Endothelial cell of umbilical vein (primary cell): Measurements from ENCODE around the gene ADI1. TPM values are rescaled to one million over a fixed set of nuclear protein-coding genes. Genes with fewer than 3 reads are reported as not detected.

ENCODE experiments used
- BruUV-seq: library from RNA; stranded (reverse); fragments of 400-500 nt; replicated peaks from 2 replicates; lab custom pipeline; 2021; lab: Mats Ljungman, UMichigan
- CTCF ChIA-PET: fragments of 300-600, 350-600 bp; sonication (Branson Sonifier 250); formaldehyde crosslinking; loops from one replicate; lab custom pipeline; 2021; ENCODE audit warnings: antibody characterized with exemption, inconsistent platforms; lab: Charles Lee
- POLR2A ChIA-PET: fragments of 300-600, 350-600 bp; sonication (Branson Sonifier 250); formaldehyde crosslinking; loops from one replicate; lab custom pipeline; 2021; ENCODE audit warnings: antibody characterized with exemption, inconsistent platforms; lab: Charles Lee
- DNase-seq: peaks from one replicate; pipeline ENCODE4 v3.0.0-alpha.2; 2011; ENCODE audit warnings: low read depth, low spot score
- FAIRE-seq: peaks from 2 replicates; lab custom pipeline; 2011; peaks lifted over from hg19 to GRCh38; lab: Jason Lieb, UNC
- H2AFZ ChIP-seq: 2 replicates; pipeline ENCODE4 v1.6.0; 2012; ENCODE audit warnings: low read depth, low read length, control low read depth, inconsistent platforms
- H3K27ac ChIP-seq: 2 replicates; pipeline ENCODE4 v1.5.1; 2011; ENCODE audit warnings: low read depth, mild to moderate bottlenecking, control low read depth, low read length, moderate library complexity; ENCODE audit not compliant: insufficient read depth
- H3K27me3 ChIP-seq, 2 experiments: 2 replicates each; pipeline versions ENCODE4 v1.6.0 to v1.6.1; 2011; ENCODE audit warnings: low read length in 2 of 2, mixed read lengths in 1 of 2; ENCODE audit not compliant: control insufficient read depth in 2 of 2, insufficient read depth in 2 of 2
- H3K36me3 ChIP-seq, 2 experiments: 2 replicates in 1 of 2; 3 replicates in 1 of 2; pipeline ENCODE4 v1.5.1; 2011; ENCODE audit warnings: low read length in 2 of 2, mild to moderate bottlenecking in 1 of 2, moderate library complexity in 1 of 2; ENCODE audit not compliant: control insufficient read depth in 2 of 2, insufficient read depth in 2 of 2; ENCODE audit errors: extremely low read depth in 1 of 2
- H3K4me1 ChIP-seq: 3 replicates; pipeline ENCODE4 v1.5.1; 2011; ENCODE audit warnings: mild to moderate bottlenecking, low read length; ENCODE audit not compliant: control insufficient read depth, insufficient read depth; ENCODE audit errors: extremely low read depth
- H3K4me2 ChIP-seq: 2 replicates; pipeline ENCODE4 v1.6.1; 2011; ENCODE audit warnings: low read length, control low read depth, mixed read lengths; ENCODE audit not compliant: insufficient read depth
- H3K4me3 ChIP-seq, 3 experiments: fragments of 200-600 bp in 1 of 3; sonication (generic), shearing (Covaris generic) in 1 of 3; replicated peaks in 1 of 3; 2 replicates each; pipeline ENCODE4 v1.5.1; 2011 to 2016; ENCODE audit warnings: control low read depth in 3 of 3, low read length in 3 of 3, mild to moderate bottlenecking in 2 of 3, inconsistent platforms in 1 of 3, low read depth in 1 of 3, moderate library complexity in 1 of 3; ENCODE audit not compliant: insufficient read depth in 1 of 3
- H3K79me2 ChIP-seq: 2 replicates; pipeline ENCODE4 v1.6.0; 2012; ENCODE audit warnings: low read length, inconsistent platforms; ENCODE audit not compliant: control insufficient read depth, insufficient read depth
- H3K9ac ChIP-seq: replicated peaks from 2 replicates; pipeline ENCODE3; 2011; ENCODE audit warnings: low read length, control low read depth; ENCODE audit not compliant: insufficient read depth; ENCODE audit errors: extremely low read depth
- H3K9me1 ChIP-seq: replicated peaks from 3 replicates; pipeline ENCODE4 v1.6.0; 2011; ENCODE audit warnings: mild to moderate bottlenecking, low read length; ENCODE audit not compliant: control insufficient read depth, insufficient read depth; ENCODE audit errors: extremely low read depth
- H3K9me3 ChIP-seq: replicated peaks from 2 replicates; pipeline ENCODE4 v1.5.1; 2012; ENCODE audit warnings: low read length, inconsistent platforms; ENCODE audit not compliant: control insufficient read depth, insufficient read depth
- H4K20me1 ChIP-seq: replicated peaks from 2 replicates; pipeline ENCODE3; 2011; ENCODE audit warnings: mild to moderate bottlenecking, low read length; ENCODE audit not compliant: control insufficient read depth, insufficient read depth; ENCODE audit errors: extremely low read depth
- EZH2 ChIP-seq: IDR thresholded peaks from 2 replicates; pipeline ENCODE4 v1.6.1; 2012; ENCODE audit warnings: borderline replicate concordance, low read depth, mild to moderate bottlenecking, moderate library complexity, low read length, inconsistent platforms; ENCODE audit not compliant: severe bottlenecking
- FOS ChIP-seq: IDR thresholded peaks from 2 replicates; pipeline ENCODE4 v1.6.1; 2011; ENCODE audit warnings: mild to moderate bottlenecking, low read length, moderate library complexity, borderline replicate concordance; ENCODE audit not compliant: insufficient read depth
- GATA2 ChIP-seq: IDR thresholded peaks from 2 replicates; pipeline ENCODE4 v1.7.0; 2011; ENCODE audit warnings: low read depth, mild to moderate bottlenecking, moderate library complexity, mixed read lengths, low read length; ENCODE audit not compliant: insufficient read length, insufficient read depth
- JUN ChIP-seq: IDR thresholded peaks from 2 replicates; pipeline ENCODE4 v1.6.1; 2011; ENCODE audit warnings: borderline replicate concordance, low read depth; ENCODE audit not compliant: insufficient read length, insufficient read depth
- MYC ChIP-seq: IDR thresholded peaks from one replicate; pipeline ENCODE4 v1.6.1; 2011; ENCODE audit warnings: mild to moderate bottlenecking, low read depth, low read length
- POLR2A ChIP-seq: IDR thresholded peaks from 2 replicates; pipeline ENCODE4 v1.6.1; 2012; ENCODE audit warnings: low read depth, mild to moderate bottlenecking, control low read depth, low read length
- POLR2AphosphoS5 ChIP-seq: IDR thresholded peaks from 2 replicates; pipeline ENCODE4 v1.6.1; 2012; ENCODE audit warnings: low read depth, mild to moderate bottlenecking, control low read depth, low read length, moderate library complexity; ENCODE audit not compliant: insufficient read depth
- dilution Hi-C: fragments of 300-500 bp; cut with MboI; formaldehyde crosslinking; loops from one replicate; pipeline ENCODE4 v1.15.0; 2019; ENCODE audit warnings: low sequenced_read_pairs; ENCODE audit not compliant: extremely low pct_ligation_motif_present
- intact Hi-C: fragments of 100-400 bp; cut with micrococcal nuclease; formaldehyde crosslinking; loops from one replicate; pipeline ENCODE4 v1.10.0; 2022
- polyA plus RNA-seq, 4 experiments: library from polyadenylated mRNA; depleted of rRNA in 3 of 4; stranded (reverse) in 3 of 4; unstranded in 1 of 4; fragments of >200 nt; gene quantifications; 2 replicates each; pipeline versions ENCODE4 v1.2.1 to v1.2.3, GENCODE V29; 2011 to 2012; ENCODE audit warnings: missing spikeins in 1 of 4
- total RNA-seq: library from RNA; stranded (reverse); gene quantifications from 2 replicates; pipeline ENCODE4 v1.2.3, GENCODE V29; 2021
- TF ChIP-seq, protein P1 (sequence below), 2 donors: IDR thresholded peaks; 1 replicate in 1 of 2; 2 replicates in 1 of 2; pipeline ENCODE4 v1.5.1; 2011; ENCODE audit warnings: low read length in 2 of 2, mild to moderate bottlenecking in 2 of 2, moderate library complexity in 2 of 2, control low read depth in 1 of 2, inconsistent platforms in 1 of 2, low read depth in 1 of 2; ENCODE audit not compliant: insufficient read depth in 1 of 2; ENCODE audit errors: extremely low read depth in 1 of 2
- TF ChIP-seq, protein P2 (sequence below): IDR thresholded peaks from 2 replicates; pipeline ENCODE4 v1.6.1; 2011; ENCODE audit not compliant: insufficient read depth, insufficient read length

Gene ADI1
- total and polyA plus RNA-seq, 2 donors (not counting 3 experiments of a cell fraction or from before 2014, with no cell fraction given), result 38.6 to 49.7 TPM

DNA sequence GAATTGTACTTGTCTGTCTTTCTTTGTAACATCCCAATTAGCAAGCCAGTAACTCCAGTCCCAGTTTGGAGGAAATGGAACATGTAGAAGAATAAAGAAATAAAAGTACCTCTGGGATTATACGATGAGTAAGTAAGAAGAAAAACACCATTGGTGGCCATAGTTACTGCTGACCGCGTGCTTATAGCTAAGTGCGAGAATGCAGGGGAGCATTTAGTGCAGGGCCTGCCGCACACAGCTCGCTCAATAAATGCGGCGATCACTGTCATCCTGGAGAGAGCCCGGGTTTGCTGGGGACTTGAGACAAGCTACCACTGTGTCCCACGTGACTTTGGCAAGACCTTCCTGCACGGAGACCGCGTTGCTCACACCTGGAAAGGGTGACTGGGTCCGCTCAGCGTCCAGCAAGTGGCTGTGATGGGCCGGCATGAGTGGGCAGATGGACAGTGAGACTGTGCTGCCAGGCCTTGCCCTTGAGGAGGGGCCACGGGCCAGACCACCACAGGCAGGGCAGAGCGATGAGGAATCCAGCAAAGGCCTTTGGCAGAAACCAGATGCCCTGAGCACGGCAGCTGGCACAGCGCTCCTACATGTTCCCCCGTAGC lies 54.8 kb downstream of the ADI1 start:
- Histone ChIP-seq H3K27ac (no peak overlapping the region), H3K9me3 (no peaks in the 10 kb centered on the region), H2AFZ (no peak overlapping the region), H3K36me3 (peaks cover 0 to 19% of the 10 kb centered on the region in 2 experiments), H3K79me2 (no peaks in the 10 kb centered on the region), H3K27me3 (no peaks in the 10 kb centered on the region), H3K9ac (no peak overlapping the region), H3K9me1 (no peaks in the 10 kb centered on the region), H3K4me3 (no peak overlapping the region), H3K4me2 (no peak overlapping the region), H3K4me1 (no peaks in the 10 kb centered on the region), H4K20me1 (no peaks in the 10 kb centered on the region)
- intact Hi-C loops (loop anchor here (5.0 kb wide), 1 partner anchor 87 kb away; the partner anchor contains the start of genes EIPR1 and TRAPPC12), dilution Hi-C loops (no loop called here)
- FAIRE-seq, result no peak
- BruUV-seq, result no TSS peak
- DNase-seq, result no peak
- TF ChIP-seq FOS (no peak), GATA2 (no peak), JUN (no peak), MYC (no peak), EZH2 (no peak), POLR2A (no peak), POLR2AphosphoS5 (no peak)
- TF ChIP-seq, protein P1, sequence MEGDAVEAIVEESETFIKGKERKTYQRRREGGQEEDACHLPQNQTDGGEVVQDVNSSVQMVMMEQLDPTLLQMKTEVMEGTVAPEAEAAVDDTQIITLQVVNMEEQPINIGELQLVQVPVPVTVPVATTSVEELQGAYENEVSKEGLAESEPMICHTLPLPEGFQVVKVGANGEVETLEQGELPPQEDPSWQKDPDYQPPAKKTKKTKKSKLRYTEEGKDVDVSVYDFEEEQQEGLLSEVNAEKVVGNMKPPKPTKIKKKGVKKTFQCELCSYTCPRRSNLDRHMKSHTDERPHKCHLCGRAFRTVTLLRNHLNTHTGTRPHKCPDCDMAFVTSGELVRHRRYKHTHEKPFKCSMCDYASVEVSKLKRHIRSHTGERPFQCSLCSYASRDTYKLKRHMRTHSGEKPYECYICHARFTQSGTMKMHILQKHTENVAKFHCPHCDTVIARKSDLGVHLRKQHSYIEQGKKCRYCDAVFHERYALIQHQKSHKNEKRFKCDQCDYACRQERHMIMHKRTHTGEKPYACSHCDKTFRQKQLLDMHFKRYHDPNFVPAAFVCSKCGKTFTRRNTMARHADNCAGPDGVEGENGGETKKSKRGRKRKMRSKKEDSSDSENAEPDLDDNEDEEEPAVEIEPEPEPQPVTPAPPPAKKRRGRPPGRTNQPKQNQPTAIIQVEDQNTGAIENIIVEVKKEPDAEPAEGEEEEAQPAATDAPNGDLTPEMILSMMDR (IDR thresholded peaks at IDR 0.05; ENCODE audit: extremely low read depth in 1 of 2, insufficient read depth in 1 of 2, low read depth in 1 of 2, low read length in 2 of 2), result no peak
- TF ChIP-seq, protein P2, sequence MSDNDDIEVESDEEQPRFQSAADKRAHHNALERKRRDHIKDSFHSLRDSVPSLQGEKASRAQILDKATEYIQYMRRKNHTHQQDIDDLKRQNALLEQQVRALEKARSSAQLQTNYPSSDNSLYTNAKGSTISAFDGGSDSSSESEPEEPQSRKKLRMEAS, result no peak
- ChIA-PET POLR2A (no interaction called here), CTCF (interaction anchor here (0.8 to 1.6 kb wide), 4 partner anchors 12 to 41 kb away, joined by 3 to 7 read pairs (median 3); no protein-coding TSS in a partner anchor)
